Measurements from ENCODE around the gene LMBRD2.
"Not testable (repeated sequence)": the region's sequence is repeated elsewhere in the genome, so short reads cannot be mapped to it uniquely, and the experiment has no call there.

LMBRD2 gene

DNA sequence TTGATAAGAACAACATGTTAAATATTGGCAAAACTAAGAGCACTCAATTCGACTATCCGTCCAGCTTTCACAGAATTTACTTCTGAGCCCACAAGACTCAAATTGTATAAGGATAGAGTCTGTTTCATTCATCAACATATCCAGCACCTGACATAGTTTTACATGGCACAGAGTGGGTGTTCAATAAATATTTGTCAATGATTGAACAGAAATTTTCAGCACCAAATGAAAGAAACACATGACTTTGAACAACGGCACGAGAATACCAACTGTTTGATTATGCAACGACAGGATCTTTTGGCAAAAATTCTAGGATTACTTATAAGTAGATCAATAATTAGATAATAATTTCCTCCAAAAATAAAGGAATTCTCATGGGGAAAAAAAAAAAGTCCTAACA, 42.1 kb upstream of the LMBRD2 start:
- TF ChIP-seq, protein P1, sequence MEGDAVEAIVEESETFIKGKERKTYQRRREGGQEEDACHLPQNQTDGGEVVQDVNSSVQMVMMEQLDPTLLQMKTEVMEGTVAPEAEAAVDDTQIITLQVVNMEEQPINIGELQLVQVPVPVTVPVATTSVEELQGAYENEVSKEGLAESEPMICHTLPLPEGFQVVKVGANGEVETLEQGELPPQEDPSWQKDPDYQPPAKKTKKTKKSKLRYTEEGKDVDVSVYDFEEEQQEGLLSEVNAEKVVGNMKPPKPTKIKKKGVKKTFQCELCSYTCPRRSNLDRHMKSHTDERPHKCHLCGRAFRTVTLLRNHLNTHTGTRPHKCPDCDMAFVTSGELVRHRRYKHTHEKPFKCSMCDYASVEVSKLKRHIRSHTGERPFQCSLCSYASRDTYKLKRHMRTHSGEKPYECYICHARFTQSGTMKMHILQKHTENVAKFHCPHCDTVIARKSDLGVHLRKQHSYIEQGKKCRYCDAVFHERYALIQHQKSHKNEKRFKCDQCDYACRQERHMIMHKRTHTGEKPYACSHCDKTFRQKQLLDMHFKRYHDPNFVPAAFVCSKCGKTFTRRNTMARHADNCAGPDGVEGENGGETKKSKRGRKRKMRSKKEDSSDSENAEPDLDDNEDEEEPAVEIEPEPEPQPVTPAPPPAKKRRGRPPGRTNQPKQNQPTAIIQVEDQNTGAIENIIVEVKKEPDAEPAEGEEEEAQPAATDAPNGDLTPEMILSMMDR (IDR thresholded peaks at IDR 0.05; ENCODE audit: poor library complexity, severe bottlenecking) = no peak
- Histone ChIP-seq H3K36me3 (ENCODE audit: low read depth) (peaks cover 66% of the 10 kb centered on the region), H3K27me3 (ENCODE audit: insufficient read depth, poor library complexity, severe bottlenecking) (no peaks in the 10 kb centered on the region)

DNA sequence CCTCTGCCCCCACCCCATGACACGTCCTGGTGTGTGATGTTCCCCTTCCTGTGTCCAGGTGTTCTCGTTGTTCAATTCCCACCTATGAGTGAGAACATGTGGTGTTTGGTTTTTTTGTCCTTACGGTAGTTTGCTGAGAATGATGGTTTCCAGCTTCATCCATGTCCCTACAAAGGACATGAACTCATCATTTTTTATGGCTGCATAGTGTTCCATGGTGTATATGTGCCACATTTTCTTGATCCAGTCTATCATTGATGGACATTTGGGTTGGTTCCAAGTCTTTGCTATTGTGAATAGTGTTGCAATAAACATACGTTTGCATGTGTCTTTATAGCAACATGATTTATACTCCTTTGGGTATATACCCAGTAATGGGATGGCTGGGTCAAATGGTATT, 32.7 kb upstream of the LMBRD2 start:
- not testable (repeated sequence) for ATAC-seq (ENCODE audit: low read depth); H3K4me3 ChIP-seq (ENCODE audit: severe bottlenecking); H3K4me1 ChIP-seq (ENCODE audit: insufficient read depth, poor library complexity, severe bottlenecking); H3K27ac ChIP-seq (ENCODE audit: poor library complexity, severe bottlenecking); DNase-seq (ENCODE audit: low spot score); H3K9me3 ChIP-seq (ENCODE audit: severe bottlenecking); H3K27me3 ChIP-seq (ENCODE audit: insufficient read depth, poor library complexity, severe bottlenecking)
- peaks cover 66% of the 10 kb centered on the region for H3K36me3 ChIP-seq (ENCODE audit: low read depth)

More for the DNA sequence above, 42.1 kb upstream of the LMBRD2 start:
- Histone ChIP-seq H3K4me1 (ENCODE audit: insufficient read depth, poor library complexity, severe bottlenecking) (no peaks in the 10 kb centered on the region), H3K27ac (ENCODE audit: poor library complexity, severe bottlenecking) (no peak overlapping the region), H3K9me3 (ENCODE audit: severe bottlenecking) (no peaks in the 10 kb centered on the region), H3K4me3 (ENCODE audit: severe bottlenecking) (no peak overlapping the region)
- DNase-seq (ENCODE audit: low spot score) = no peak
- ATAC-seq (ENCODE audit: low read depth) = no peak

DNA sequence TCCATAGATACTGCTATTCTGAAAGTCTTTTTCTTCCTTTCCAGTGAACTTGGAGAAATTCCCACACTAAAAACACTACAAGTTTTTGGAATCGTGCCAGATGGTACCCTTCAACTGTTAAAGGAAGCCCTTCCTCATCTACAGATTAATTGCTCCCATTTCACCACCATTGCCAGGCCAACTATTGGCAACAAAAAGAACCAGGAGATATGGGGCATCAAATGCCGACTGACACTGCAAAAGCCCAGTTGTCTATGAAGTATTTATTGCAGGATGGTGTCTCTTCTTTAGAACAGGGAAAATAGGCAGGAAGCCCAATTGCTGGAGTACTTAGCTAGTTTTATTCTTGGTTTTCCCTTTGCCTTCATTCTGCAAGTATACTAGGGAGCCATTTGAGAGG, 30.1 kb upstream of the LMBRD2 start:
- DNase-seq (ENCODE audit: low spot score) = no peak
- Histone ChIP-seq H3K27me3 (ENCODE audit: insufficient read depth, poor library complexity, severe bottlenecking) (no peaks in the 10 kb centered on the region), H3K36me3 (ENCODE audit: low read depth) (peaks cover 89% of the 10 kb centered on the region), H3K4me1 (ENCODE audit: insufficient read depth, poor library complexity, severe bottlenecking) (no peaks in the 10 kb centered on the region), H3K27ac (ENCODE audit: poor library complexity, severe bottlenecking) (no peak overlapping the region), H3K4me3 (ENCODE audit: severe bottlenecking) (no peak overlapping the region), H3K9me3 (ENCODE audit: severe bottlenecking) (no peaks in the 10 kb centered on the region)
- TF ChIP-seq, protein P1 (IDR thresholded peaks at IDR 0.05; ENCODE audit: poor library complexity, severe bottlenecking) = no peak
- no peak for ATAC-seq (ENCODE audit: low read depth)

DNA sequence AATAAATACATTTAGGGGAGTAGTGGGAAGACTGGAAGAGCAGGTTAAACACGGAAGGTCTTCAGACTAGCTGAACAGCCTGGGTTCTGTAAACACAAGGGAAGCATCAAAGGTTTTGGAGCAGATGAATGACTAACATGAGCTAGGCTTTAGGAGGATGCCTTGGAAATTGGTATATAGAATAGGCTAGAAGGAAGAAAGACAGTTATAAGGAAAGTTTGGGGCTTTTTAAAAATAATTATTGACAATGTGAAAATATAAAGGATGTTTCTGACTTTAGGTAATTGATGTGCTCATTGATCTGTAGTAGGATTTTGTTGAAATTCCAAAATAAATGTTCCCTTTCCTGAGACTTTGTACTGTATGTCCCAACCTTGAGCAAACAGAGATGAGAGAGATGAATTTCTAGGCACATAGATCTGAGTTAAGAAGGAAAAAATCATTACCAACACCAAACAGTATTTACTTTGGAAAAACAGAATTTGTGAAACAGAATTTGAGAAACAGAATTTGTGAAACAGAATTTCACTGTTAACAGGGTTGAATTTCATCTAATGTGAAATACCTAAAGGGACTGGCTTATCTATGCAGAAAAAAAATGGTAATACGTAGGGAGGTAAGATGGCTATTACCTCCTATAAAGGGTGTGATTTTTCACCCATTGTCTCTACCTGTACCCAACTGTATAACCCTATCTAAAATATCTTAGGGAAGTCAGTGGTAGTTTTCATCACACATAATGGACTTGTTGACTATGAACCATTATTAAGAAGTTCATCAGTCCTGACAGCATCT, 29.1 kb upstream of the LMBRD2 start:
- H3K9me3 ChIP-seq (ENCODE audit: severe bottlenecking) = no peaks in the 10 kb centered on the region
- TF ChIP-seq, protein P1 (IDR thresholded peaks at IDR 0.05; ENCODE audit: poor library complexity, severe bottlenecking) = no peak
- H3K4me3 ChIP-seq (ENCODE audit: severe bottlenecking) = no peak overlapping the region
- no peak overlapping the region for H3K27ac ChIP-seq (ENCODE audit: poor library complexity, severe bottlenecking)
- H3K4me1 ChIP-seq (ENCODE audit: insufficient read depth, poor library complexity, severe bottlenecking) = no peaks in the 10 kb centered on the region
- peaks cover 95% of the 10 kb centered on the region for H3K36me3 ChIP-seq (ENCODE audit: low read depth)
- no peaks in the 10 kb centered on the region for H3K27me3 ChIP-seq (ENCODE audit: insufficient read depth, poor library complexity, severe bottlenecking)
- ATAC-seq (ENCODE audit: low read depth) (no peak), DNase-seq (ENCODE audit: low spot score) (no peak)

DNA sequence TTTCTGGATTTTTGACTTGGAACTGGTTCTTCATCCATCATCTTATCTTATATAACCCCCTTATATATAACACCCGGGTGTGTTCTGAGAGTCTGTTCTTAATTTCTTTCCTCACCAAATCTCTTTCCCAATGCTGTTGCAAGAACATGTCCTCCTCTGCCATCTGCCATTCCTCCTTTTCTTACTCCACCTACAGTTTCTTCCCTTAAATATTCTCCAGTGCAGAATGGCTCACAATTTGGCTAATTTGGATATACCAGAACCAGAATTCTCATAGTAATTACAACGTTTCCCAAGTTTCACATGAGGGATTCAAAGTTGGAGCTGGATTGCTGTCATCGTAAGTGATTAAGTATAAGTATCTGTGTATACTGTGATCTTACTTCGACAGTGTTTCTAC, 28.3 kb upstream of the LMBRD2 start:
- Histone ChIP-seq H3K4me1 (ENCODE audit: insufficient read depth, poor library complexity, severe bottlenecking) (no peaks in the 10 kb centered on the region), H3K36me3 (ENCODE audit: low read depth) (peaks cover 98% of the 10 kb centered on the region), H3K4me3 (ENCODE audit: severe bottlenecking) (no peak overlapping the region), H3K27ac (ENCODE audit: poor library complexity, severe bottlenecking) (no peak overlapping the region), H3K27me3 (ENCODE audit: insufficient read depth, poor library complexity, severe bottlenecking) (no peaks in the 10 kb centered on the region), H3K9me3 (ENCODE audit: severe bottlenecking) (no peaks in the 10 kb centered on the region)
- ATAC-seq (ENCODE audit: low read depth) (no peak), DNase-seq (ENCODE audit: low spot score) (no peak)
- TF ChIP-seq, protein P1 (IDR thresholded peaks at IDR 0.05; ENCODE audit: poor library complexity, severe bottlenecking) = no peak
